Effector memory CD4-positive, alpha-beta T cell (primary cell): ENCODE measurements around the gene PLSCR4.
"Not testable (repeated sequence)": the region's sequence is repeated elsewhere in the genome, so short reads cannot be mapped to it uniquely, and the experiment has no call there.

Source experiments
- DNase-seq, 3 donors: peaks; one replicate each; pipeline ENCODE4 v3.0.0-alpha.2; 2020
- H3K27ac ChIP-seq: 2 replicates; pipeline ENCODE4 v1.7.0; 2013; ENCODE audit warnings: mild to moderate bottlenecking, low read length, moderate library complexity; ENCODE audit not compliant: insufficient read depth, poor library complexity, severe bottlenecking
- H3K27me3 ChIP-seq: replicated peaks from 2 replicates; pipeline ENCODE4 v1.7.0; 2013; ENCODE audit warnings: mild to moderate bottlenecking, low read length; ENCODE audit not compliant: insufficient read depth, control insufficient read depth, poor library complexity, severe bottlenecking
- H3K36me3 ChIP-seq: 2 replicates; pipeline ENCODE4 v1.7.0; 2013; ENCODE audit warnings: mild to moderate bottlenecking, low read length, moderate library complexity; ENCODE audit not compliant: control insufficient read depth, insufficient read depth
- H3K4me1 ChIP-seq: 2 replicates; pipeline ENCODE4 v1.7.0; 2013; ENCODE audit warnings: low read length, mild to moderate bottlenecking; ENCODE audit not compliant: control insufficient read depth, insufficient read depth, poor library complexity, severe bottlenecking
- H3K4me3 ChIP-seq: 2 replicates; pipeline ENCODE4 v1.7.0; 2013; ENCODE audit warnings: low read length, low read depth, mild to moderate bottlenecking; ENCODE audit not compliant: insufficient read depth, poor library complexity, severe bottlenecking
- H3K9me3 ChIP-seq: 2 replicates; pipeline ENCODE4 v1.7.0; 2013; ENCODE audit warnings: mild to moderate bottlenecking, low read length, moderate library complexity; ENCODE audit not compliant: control insufficient read depth

Gene PLSCR4

GRCh38 chr3:146249921-146250320 lies 984 bp downstream of the PLSCR4 start:
- no peaks in the 10 kb centered on the region for H3K4me1 ChIP-seq
- H3K27me3 ChIP-seq: peaks cover 4% of the 10 kb centered on the region
- H3K9me3 ChIP-seq: no peaks in the 10 kb centered on the region
- H3K36me3 ChIP-seq: no peaks in the 10 kb centered on the region
- DNase-seq: no peak
- no peak overlapping the region for H3K4me3 ChIP-seq
- H3K27ac ChIP-seq: no peak overlapping the region

GRCh38 chr3:146247911-146248310 lies 3.0 kb downstream of the PLSCR4 start:
- no peak overlapping the region for H3K4me3 ChIP-seq
- peaks cover 4% of the 10 kb centered on the region for H3K27me3 ChIP-seq
- no peaks in the 10 kb centered on the region for H3K36me3 ChIP-seq
- no peaks in the 10 kb centered on the region for H3K4me1 ChIP-seq
- no peak overlapping the region for H3K27ac ChIP-seq
- DNase-seq: no peak
- no peaks in the 10 kb centered on the region for H3K9me3 ChIP-seq

GRCh38 chr3:146246526-146246925 lies 4.4 kb downstream of the PLSCR4 start:
- H3K4me1 ChIP-seq: no peaks in the 10 kb centered on the region
- no peak overlapping the region for H3K27ac ChIP-seq
- H3K36me3 ChIP-seq: no peaks in the 10 kb centered on the region
- H3K27me3 ChIP-seq: peaks cover 4% of the 10 kb centered on the region
- no peak for DNase-seq
- no peak overlapping the region for H3K4me3 ChIP-seq
- no peaks in the 10 kb centered on the region for H3K9me3 ChIP-seq

GRCh38 chr3:146243559-146243958 lies 7.3 kb downstream of the PLSCR4 start:
- Histone ChIP-seq H3K36me3 (no peaks in the 10 kb centered on the region), H3K27ac (no peak overlapping the region), H3K27me3 (no peaks in the 10 kb centered on the region), H3K9me3 (no peaks in the 10 kb centered on the region), H3K4me3 (no peak overlapping the region), H3K4me1 (no peaks in the 10 kb centered on the region)
- DNase-seq: no peak

- no peaks in the 10 kb centered on the region for H3K27me3 ChIP-seq
- no peaks in the 10 kb centered on the region for H3K4me1 ChIP-seq
- no peak for DNase-seq
- H3K27ac ChIP-seq: no peak overlapping the region
- no peaks in the 10 kb centered on the region for H3K36me3 ChIP-seq
- H3K4me3 ChIP-seq: no peak overlapping the region
- no peaks in the 10 kb centered on the region for H3K9me3 ChIP-seq
These were observed 9.2 kb downstream of the PLSCR4 start for GRCh38 chr3:146241523-146242240.

- no peak overlapping the region for H3K27ac ChIP-seq
- H3K9me3 ChIP-seq: peaks cover 7% of the 10 kb centered on the region
These were observed 17.4 kb downstream of the PLSCR4 start for GRCh38 chr3:146233487-146233886.

GRCh38 chr3:146227486-146227885 lies 23.4 kb downstream of the PLSCR4 start:
- H3K27me3 ChIP-seq: no peaks in the 10 kb centered on the region

More at GRCh38 chr3:146233487-146233886, 17.4 kb downstream of the PLSCR4 start:
- no peaks in the 10 kb centered on the region for H3K36me3 ChIP-seq
- no peaks in the 10 kb centered on the region for H3K27me3 ChIP-seq
- no peaks in the 10 kb centered on the region for H3K4me1 ChIP-seq
- DNase-seq: no peak
- no peak overlapping the region for H3K4me3 ChIP-seq

GRCh38 chr3:146226881-146227280 lies 24.0 kb downstream of the PLSCR4 start:
- no peaks in the 10 kb centered on the region for H3K36me3 ChIP-seq
- H3K9me3 ChIP-seq: no peaks in the 10 kb centered on the region
- no peak for DNase-seq
- H3K4me3 ChIP-seq: no peak overlapping the region
- no peaks in the 10 kb centered on the region for H3K4me1 ChIP-seq
- H3K27me3 ChIP-seq: no peaks in the 10 kb centered on the region
- H3K27ac ChIP-seq: no peak overlapping the region

More at GRCh38 chr3:146227486-146227885, 23.4 kb downstream of the PLSCR4 start:
- Histone ChIP-seq H3K9me3 (no peaks in the 10 kb centered on the region), H3K4me3 (no peak overlapping the region), H3K4me1 (no peaks in the 10 kb centered on the region), H3K36me3 (no peaks in the 10 kb centered on the region), H3K27ac (no peak overlapping the region)
- DNase-seq: no peak

- not testable (repeated sequence) for H3K27me3 ChIP-seq, H3K4me3 ChIP-seq, H3K4me1 ChIP-seq, H3K27ac ChIP-seq, H3K9me3 ChIP-seq, DNase-seq, H3K36me3 ChIP-seq
These were observed 25.4 kb downstream of the PLSCR4 start for GRCh38 chr3:146225458-146225857.

GRCh38 chr3:146223401-146224373 lies 27.2 kb downstream of the PLSCR4 start:
- Histone ChIP-seq H3K9me3 (no peaks in the 10 kb centered on the region), H3K27ac (no peak overlapping the region), H3K27me3 (no peaks in the 10 kb centered on the region), H3K4me1 (no peaks in the 10 kb centered on the region), H3K4me3 (no peak overlapping the region), H3K36me3 (no peaks in the 10 kb centered on the region)
- no peak for DNase-seq
